ENCODE data around the gene KCTD19.

KCTD19 gene

GRCh38 chr16:67265834-67266233 lies 60.7 kb downstream of the KCTD19 start:
- no peaks in the 10 kb centered on the region for H3K9me3 ChIP-seq (replicated peaks; ENCODE audit: low read length)

GRCh38 chr16:67264866-67265265 lies 61.7 kb downstream of the KCTD19 start:
- H3K4me1 ChIP-seq (ENCODE audit: control insufficient read depth, insufficient read depth, low read length), result peaks cover 12% of the 10 kb centered on the region
- no peak overlapping the region for H3K4me3 ChIP-seq (ENCODE audit: low read length)
- no peak overlapping the region for H3K9ac ChIP-seq (ENCODE audit: low read depth, low read length)

More at GRCh38 chr16:67265834-67266233, 60.7 kb downstream of the KCTD19 start:
- Histone ChIP-seq H3K36me3 (ENCODE audit: insufficient read depth, low read length) (no peaks in the 10 kb centered on the region), H3K4me2 (ENCODE audit: low read length) (no peak overlapping the region), H3K9ac (ENCODE audit: low read depth, low read length) (no peak overlapping the region), H3K27me3 (ENCODE audit: control insufficient read depth, insufficient read depth, low read length) (no peaks in the 10 kb centered on the region), H3K4me1 (ENCODE audit: control insufficient read depth, insufficient read depth, low read length) (peaks cover 12% of the 10 kb centered on the region), H3K4me3 (ENCODE audit: low read length) (no peak overlapping the region)

GRCh38 chr16:67264277-67264676 lies 62.3 kb downstream of the KCTD19 start:
- H3K36me3 ChIP-seq (ENCODE audit: insufficient read depth, low read length), result no peaks in the 10 kb centered on the region
- no peak overlapping the region for H3K9ac ChIP-seq (ENCODE audit: low read depth, low read length)
- no peak overlapping the region for H3K4me2 ChIP-seq (ENCODE audit: low read length)
- H3K9me3 ChIP-seq (replicated peaks; ENCODE audit: low read length), result no peaks in the 10 kb centered on the region
- H3K4me3 ChIP-seq (ENCODE audit: low read length), result no peak overlapping the region
- H3K27me3 ChIP-seq (ENCODE audit: control insufficient read depth, insufficient read depth, low read length), result no peaks in the 10 kb centered on the region
- peaks cover 12% of the 10 kb centered on the region for H3K4me1 ChIP-seq (ENCODE audit: control insufficient read depth, insufficient read depth, low read length)

More at GRCh38 chr16:67264866-67265265, 61.7 kb downstream of the KCTD19 start:
- no peak overlapping the region for H3K4me2 ChIP-seq (ENCODE audit: low read length)
- H3K9me3 ChIP-seq (replicated peaks; ENCODE audit: low read length), result no peaks in the 10 kb centered on the region
- H3K36me3 ChIP-seq (ENCODE audit: insufficient read depth, low read length), result no peaks in the 10 kb centered on the region
- H3K27me3 ChIP-seq (ENCODE audit: control insufficient read depth, insufficient read depth, low read length), result no peaks in the 10 kb centered on the region

DNA sequence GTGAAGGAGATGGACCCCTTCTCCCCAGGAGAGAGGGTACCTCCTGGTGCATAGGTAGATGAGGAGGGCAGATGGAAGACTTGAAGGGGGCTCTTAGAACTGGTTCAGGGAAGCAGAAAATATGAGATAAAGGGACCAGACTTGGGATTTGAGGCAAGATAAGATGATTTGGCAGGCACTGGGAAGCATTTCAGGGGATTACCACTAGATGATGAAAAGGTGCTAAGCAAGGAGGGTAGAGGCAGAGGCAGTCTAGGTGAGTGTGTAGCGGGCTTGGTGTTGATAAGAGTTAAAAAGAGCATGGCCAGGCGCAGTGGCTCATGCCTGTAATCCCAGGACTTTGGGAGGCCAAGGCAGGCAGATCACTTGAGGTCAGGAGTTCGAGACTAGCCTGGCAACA lies 63.3 kb downstream of the KCTD19 start:
- Histone ChIP-seq H3K4me3 (ENCODE audit: low read length) (no peak overlapping the region), H3K27me3 (ENCODE audit: control insufficient read depth, insufficient read depth, low read length) (no peaks in the 10 kb centered on the region), H3K9me3 (replicated peaks; ENCODE audit: low read length) (no peaks in the 10 kb centered on the region), H3K9ac (ENCODE audit: low read depth, low read length) (no peak overlapping the region), H3K4me1 (ENCODE audit: control insufficient read depth, insufficient read depth, low read length) (peaks cover 5% of the 10 kb centered on the region), H3K36me3 (ENCODE audit: insufficient read depth, low read length) (no peaks in the 10 kb centered on the region), H3K4me2 (ENCODE audit: low read length) (no peak overlapping the region)

- Histone ChIP-seq H3K4me3 (ENCODE audit: low read length) (no peak overlapping the region), H3K27me3 (ENCODE audit: control insufficient read depth, insufficient read depth, low read length) (no peaks in the 10 kb centered on the region), H3K36me3 (ENCODE audit: insufficient read depth, low read length) (peaks cover 6% of the 10 kb centered on the region), H3K4me2 (ENCODE audit: low read length) (no peak overlapping the region), H3K9ac (ENCODE audit: low read depth, low read length) (no peak overlapping the region), H3K9me3 (replicated peaks; ENCODE audit: low read length) (no peaks in the 10 kb centered on the region), H3K4me1 (ENCODE audit: control insufficient read depth, insufficient read depth, low read length) (peaks cover 7% of the 10 kb centered on the region)
Observed at GRCh38 chr16:67260426-67261063, 66.0 kb downstream of the KCTD19 start.

DNA sequence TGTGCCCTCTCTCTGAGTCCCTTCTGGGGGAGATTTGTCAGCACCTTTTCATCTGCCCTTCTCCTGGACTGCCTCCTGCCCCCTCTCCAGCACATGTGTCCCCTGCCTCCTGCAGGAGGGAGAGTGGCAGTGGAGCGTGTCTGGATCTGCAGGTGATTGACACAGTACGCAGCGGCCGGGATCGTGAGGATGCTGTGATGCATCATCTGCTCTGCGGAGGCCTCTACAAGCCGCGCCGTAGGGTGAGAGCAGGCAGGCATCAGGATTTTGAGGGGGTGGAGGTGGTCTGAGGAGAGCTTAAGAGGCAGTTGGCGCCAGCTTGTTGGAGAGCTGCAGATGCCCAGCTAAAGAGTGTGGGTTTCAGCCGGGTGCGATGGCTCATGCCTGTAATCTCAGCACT lies 66.8 kb downstream of the KCTD19 start:
- H3K27me3 ChIP-seq (ENCODE audit: control insufficient read depth, insufficient read depth, low read length), result no peaks in the 10 kb centered on the region
- H3K36me3 ChIP-seq (ENCODE audit: insufficient read depth, low read length), result peaks cover 6% of the 10 kb centered on the region
- no peak overlapping the region for H3K4me2 ChIP-seq (ENCODE audit: low read length)
- H3K9ac ChIP-seq (ENCODE audit: low read depth, low read length), result no peak overlapping the region
- H3K4me1 ChIP-seq (ENCODE audit: control insufficient read depth, insufficient read depth, low read length), result peaks cover 7% of the 10 kb centered on the region
- H3K9me3 ChIP-seq (replicated peaks; ENCODE audit: low read length), result no peaks in the 10 kb centered on the region
- H3K4me3 ChIP-seq (ENCODE audit: low read length), result no peak overlapping the region

DNA sequence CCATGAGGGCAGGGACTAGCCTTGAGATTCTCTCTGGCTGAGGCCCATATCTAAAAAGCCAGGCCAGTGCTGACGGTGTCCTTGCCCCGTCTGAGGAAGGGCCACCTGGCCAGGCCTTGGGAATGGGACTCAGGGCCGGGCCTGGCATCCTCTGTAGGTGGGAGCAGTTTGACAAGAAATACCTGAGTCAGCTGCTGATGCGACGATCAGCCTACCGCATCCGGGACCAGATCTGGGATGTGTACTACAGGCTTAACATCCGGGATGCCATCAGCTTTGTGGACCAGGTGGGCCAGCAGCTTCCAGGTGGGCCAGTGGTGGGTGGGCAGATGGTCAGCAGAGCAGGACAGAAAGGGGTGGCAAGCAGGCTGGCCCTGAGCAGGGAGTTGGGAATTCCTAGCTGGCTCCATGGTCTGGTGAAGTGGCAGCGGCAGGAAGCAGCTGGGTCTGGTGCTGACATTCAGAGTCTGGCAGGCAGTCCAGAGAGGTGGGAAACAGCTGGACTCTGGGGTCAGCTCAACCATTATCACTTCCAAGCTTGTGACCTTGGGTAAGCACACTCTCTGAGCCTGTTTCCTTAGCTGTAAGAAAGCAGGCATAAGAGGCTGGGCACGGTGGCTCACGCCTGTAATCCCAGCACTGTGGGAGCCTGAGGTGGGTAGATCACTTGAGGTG lies 68.2 kb downstream of the KCTD19 start:
- no peaks in the 10 kb centered on the region for H3K27me3 ChIP-seq (ENCODE audit: control insufficient read depth, insufficient read depth, low read length)
- H3K36me3 ChIP-seq (ENCODE audit: insufficient read depth, low read length), result peaks cover 6% of the 10 kb centered on the region

DNA sequence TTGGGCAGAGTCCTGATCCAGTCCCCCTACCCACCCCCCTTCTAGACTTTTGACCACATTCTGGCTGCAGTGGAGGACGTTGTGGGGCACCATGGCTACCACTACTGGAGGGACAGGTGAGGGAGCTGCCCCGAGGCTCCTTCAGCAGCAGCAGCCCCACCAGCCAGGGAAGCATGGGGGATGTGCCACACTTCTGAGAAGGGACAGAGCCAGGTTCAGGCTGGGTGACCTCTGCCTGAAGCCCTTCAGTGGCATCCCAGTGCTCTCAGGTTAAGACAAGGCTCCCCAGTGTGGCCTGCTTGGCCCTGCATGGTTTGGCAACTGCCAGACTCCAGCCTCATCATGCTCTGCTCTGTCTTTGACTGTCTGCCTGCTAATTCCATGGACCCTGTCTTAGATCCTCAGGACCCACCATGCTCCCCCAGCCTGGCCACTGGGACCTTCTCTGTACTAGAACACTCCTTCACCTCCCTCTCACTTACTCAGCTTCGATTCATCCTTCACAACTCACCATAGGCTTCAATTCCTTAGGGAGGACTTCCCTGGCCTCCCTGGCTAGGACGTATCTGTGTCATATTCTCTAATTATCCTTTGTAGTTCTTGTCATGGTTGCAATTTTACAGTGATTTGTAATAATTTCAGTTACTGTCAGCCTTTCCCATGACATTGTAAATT lies 68.9 kb downstream of the KCTD19 start:
- Histone ChIP-seq H3K9me3 (replicated peaks; ENCODE audit: low read length) (no peaks in the 10 kb centered on the region), H3K36me3 (ENCODE audit: insufficient read depth, low read length) (peaks cover 6% of the 10 kb centered on the region), H3K4me3 (ENCODE audit: low read length) (no peak overlapping the region), H3K27me3 (ENCODE audit: control insufficient read depth, insufficient read depth, low read length) (no peaks in the 10 kb centered on the region), H3K4me1 (ENCODE audit: control insufficient read depth, insufficient read depth, low read length) (peaks cover 7% of the 10 kb centered on the region), H3K9ac (ENCODE audit: low read depth, low read length) (no peak overlapping the region), H3K4me2 (ENCODE audit: low read length) (no peak overlapping the region)

More for the DNA sequence above, 68.2 kb downstream of the KCTD19 start:
- Histone ChIP-seq H3K4me3 (ENCODE audit: low read length) (no peak overlapping the region), H3K9me3 (replicated peaks; ENCODE audit: low read length) (no peaks in the 10 kb centered on the region), H3K4me2 (ENCODE audit: low read length) (no peak overlapping the region), H3K4me1 (ENCODE audit: control insufficient read depth, insufficient read depth, low read length) (peaks cover 7% of the 10 kb centered on the region), H3K9ac (ENCODE audit: low read depth, low read length) (no peak overlapping the region)

DNA sequence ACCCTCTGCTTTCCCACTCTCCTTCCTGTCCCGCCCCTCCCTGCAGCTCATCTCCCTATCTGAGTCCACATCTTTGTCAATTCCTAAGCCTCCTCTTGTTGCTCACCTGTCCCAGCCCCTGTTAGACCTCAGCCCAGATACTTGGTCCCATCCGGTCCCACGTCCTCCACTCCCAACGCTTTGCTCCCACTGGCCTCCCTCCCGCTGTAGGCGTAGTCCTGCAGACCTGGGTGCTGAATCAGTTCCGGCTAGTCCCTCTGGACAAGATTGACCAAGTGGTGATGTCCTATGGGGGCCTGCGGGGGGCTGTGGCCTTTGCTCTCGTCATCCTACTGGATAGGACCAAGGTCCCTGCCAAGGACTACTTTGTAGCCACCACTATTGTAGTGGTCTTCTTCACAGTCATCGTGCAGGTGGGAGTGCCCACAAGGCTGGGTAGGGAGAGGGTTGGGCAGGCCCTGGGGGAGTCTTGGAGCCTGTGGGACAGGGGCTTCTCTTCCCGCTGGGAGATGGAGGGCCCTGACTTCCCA lies 69.8 kb downstream of the KCTD19 start:
- Histone ChIP-seq H3K9ac (ENCODE audit: low read depth, low read length) (no peak overlapping the region), H3K4me2 (ENCODE audit: low read length) (no peak overlapping the region), H3K4me3 (ENCODE audit: low read length) (no peak overlapping the region), H3K27me3 (ENCODE audit: control insufficient read depth, insufficient read depth, low read length) (no peaks in the 10 kb centered on the region), H3K9me3 (replicated peaks; ENCODE audit: low read length) (no peaks in the 10 kb centered on the region), H3K4me1 (ENCODE audit: control insufficient read depth, insufficient read depth, low read length) (peaks cover 7% of the 10 kb centered on the region), H3K36me3 (ENCODE audit: insufficient read depth, low read length) (peaks cover 6% of the 10 kb centered on the region)

DNA sequence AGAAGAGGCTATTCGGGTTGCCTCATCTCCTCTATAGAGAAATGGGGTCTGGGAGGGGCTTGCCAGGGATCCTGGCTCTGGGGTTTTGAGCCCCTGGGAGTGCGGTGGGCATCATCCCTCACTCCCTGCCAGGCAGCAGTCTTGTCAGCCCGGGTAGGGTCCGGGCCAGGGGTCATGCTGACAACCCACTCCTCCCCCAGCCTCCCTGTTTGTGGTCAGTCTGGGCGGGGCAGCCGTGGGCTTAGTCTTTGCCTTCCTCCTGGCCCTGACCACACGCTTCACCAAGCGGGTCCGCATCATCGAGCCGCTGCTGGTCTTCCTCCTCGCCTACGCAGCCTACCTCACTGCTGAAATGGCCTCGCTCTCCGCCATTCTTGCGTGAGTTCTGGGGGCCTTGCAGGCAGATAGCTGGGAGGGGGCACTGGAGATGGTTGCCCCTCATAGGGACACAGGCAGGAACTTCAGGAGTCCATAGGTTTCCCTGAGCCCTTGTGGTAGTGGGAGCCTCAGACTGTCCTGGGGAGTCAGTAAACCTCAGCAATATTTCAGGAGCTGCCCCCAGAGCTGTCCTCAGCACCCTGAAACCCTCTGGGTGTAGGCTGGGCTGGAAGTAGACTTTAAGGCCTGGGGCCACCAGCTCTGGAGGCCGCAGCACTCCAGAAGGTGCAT lies 70.9 kb downstream of the KCTD19 start:
- H3K9me3 ChIP-seq (replicated peaks; ENCODE audit: low read length), result no peaks in the 10 kb centered on the region
- H3K4me1 ChIP-seq (ENCODE audit: control insufficient read depth, insufficient read depth, low read length), result peaks cover 7% of the 10 kb centered on the region
- no peak overlapping the region for H3K4me2 ChIP-seq (ENCODE audit: low read length)
- peaks cover 6% of the 10 kb centered on the region for H3K36me3 ChIP-seq (ENCODE audit: insufficient read depth, low read length)
- no peak overlapping the region for H3K4me3 ChIP-seq (ENCODE audit: low read length)
- no peaks in the 10 kb centered on the region for H3K27me3 ChIP-seq (ENCODE audit: control insufficient read depth, insufficient read depth, low read length)
- H3K9ac ChIP-seq (ENCODE audit: low read depth, low read length), result no peak overlapping the region
